ENCODE measurements around the gene XRCC6. TPM values are rescaled to one million over a fixed set of nuclear protein-coding genes. Genes with fewer than 3 reads are reported as not detected.
A peak's percentile ranks its signal among the peaks of the same experiment; 100 is the strongest.

The XRCC6 gene
- total and polyA plus RNA-seq, 2 of the 13 experiments (the other 11 are each of a cell fraction or from before 2014, with no cell fraction given), result 124 to 625 TPM

GRCh38 chr22:41688365-41689211, 67.5 kb downstream of the XRCC6 start, which contains the start of gene SNU13 (continued):
- TF ChIP-seq NCOA5 (CRISPR knock-in tag; IDR thresholded peaks at IDR 0.05), result no peak
- TF ChIP-seq NCOA2 (CRISPR knock-in tag; IDR thresholded peaks at IDR 0.05), result peak; percentile 36; the same call in 1 of the 2 replicates
- TF ChIP-seq FOXP1 (IDR thresholded peaks at IDR 0.05), result no peak
- TF ChIP-seq FOXP1 (CRISPR knock-in tag; IDR thresholded peaks at IDR 0.05), result no peak
- peak; percentile 83; the same call in 1 of the 2 replicates for TF ChIP-seq ZMYM2 (CRISPR knock-in tag; IDR thresholded peaks at IDR 0.05)
- TF ChIP-seq HDAC6 (IDR thresholded peaks at IDR 0.05; ENCODE audit: low read depth, low read length), result no peak
- TF ChIP-seq THAP11 (CRISPR knock-in tag; IDR thresholded peaks at IDR 0.05), result peak; percentile 91
- TF ChIP-seq ZFYVE20 (CRISPR knock-in tag; IDR thresholded peaks at IDR 0.05; ENCODE audit: borderline replicate concordance, low read depth), result peak; percentile 38; the same call in 1 of the 2 replicates
- no peak for TF ChIP-seq ATF5 (CRISPR knock-in tag; IDR thresholded peaks at IDR 0.05; ENCODE audit: low read depth)
- no peak for TF ChIP-seq IKZF1 (IDR thresholded peaks at IDR 0.05)
- TF ChIP-seq RFX5 (IDR thresholded peaks at IDR 0.05; ENCODE audit: low read depth, low read length), result 0 out of 2 replicates have a peak, but pooled peaks have one; percentile 19
- no peak for TF ChIP-seq AKNA (CRISPR knock-in tag; IDR thresholded peaks at IDR 0.05; ENCODE audit: borderline replicate concordance)
- TF ChIP-seq CAMTA2 (CRISPR knock-in tag; IDR thresholded peaks at IDR 0.05; ENCODE audit: borderline replicate concordance), result no peak
- peak; percentile 85 for TF ChIP-seq ELF3 (CRISPR knock-in tag; IDR thresholded peaks at IDR 0.05)
- no peak for TF ChIP-seq SRSF1 (optimal IDR thresholded peaks at IDR 0.05; ENCODE audit: low read depth, low read length)
- no peak for TF ChIP-seq ZNF782 (CRISPR knock-in tag; IDR thresholded peaks at IDR 0.05; ENCODE audit: borderline replicate concordance)
- no peak for TF ChIP-seq SMAD9 (CRISPR knock-in tag; IDR thresholded peaks at IDR 0.05)
- TF ChIP-seq ZNF772 (CRISPR knock-in tag; IDR thresholded peaks at IDR 0.05), result peak; percentile 75
- TF ChIP-seq, protein P1, sequence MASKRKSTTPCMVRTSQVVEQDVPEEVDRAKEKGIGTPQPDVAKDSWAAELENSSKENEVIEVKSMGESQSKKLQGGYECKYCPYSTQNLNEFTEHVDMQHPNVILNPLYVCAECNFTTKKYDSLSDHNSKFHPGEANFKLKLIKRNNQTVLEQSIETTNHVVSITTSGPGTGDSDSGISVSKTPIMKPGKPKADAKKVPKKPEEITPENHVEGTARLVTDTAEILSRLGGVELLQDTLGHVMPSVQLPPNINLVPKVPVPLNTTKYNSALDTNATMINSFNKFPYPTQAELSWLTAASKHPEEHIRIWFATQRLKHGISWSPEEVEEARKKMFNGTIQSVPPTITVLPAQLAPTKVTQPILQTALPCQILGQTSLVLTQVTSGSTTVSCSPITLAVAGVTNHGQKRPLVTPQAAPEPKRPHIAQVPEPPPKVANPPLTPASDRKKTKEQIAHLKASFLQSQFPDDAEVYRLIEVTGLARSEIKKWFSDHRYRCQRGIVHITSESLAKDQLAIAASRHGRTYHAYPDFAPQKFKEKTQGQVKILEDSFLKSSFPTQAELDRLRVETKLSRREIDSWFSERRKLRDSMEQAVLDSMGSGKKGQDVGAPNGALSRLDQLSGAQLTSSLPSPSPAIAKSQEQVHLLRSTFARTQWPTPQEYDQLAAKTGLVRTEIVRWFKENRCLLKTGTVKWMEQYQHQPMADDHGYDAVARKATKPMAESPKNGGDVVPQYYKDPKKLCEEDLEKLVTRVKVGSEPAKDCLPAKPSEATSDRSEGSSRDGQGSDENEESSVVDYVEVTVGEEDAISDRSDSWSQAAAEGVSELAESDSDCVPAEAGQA (IDR thresholded peaks at IDR 0.05; ENCODE audit: low read depth), result peak; percentile 96
- TF ChIP-seq, protein P1 (CRISPR knock-in tag; IDR thresholded peaks at IDR 0.05; ENCODE audit: borderline replicate concordance), result no peak
